Metanephros (tissue), 2 donors: ENCODE results near the gene PHF23. TPM values are rescaled to one million over a fixed set of nuclear protein-coding genes. Genes with fewer than 3 reads are reported as not detected.

ENCODE experiments used
- small RNA-seq: library from RNA; depleted of rRNA; stranded (forward); fragments of <200 nt; gene quantifications from one replicate; pipeline ENCODE3, GENCODE V24; 2014; ENCODE audit warnings: low replicate concordance
- total RNA-seq: library from RNA; depleted of rRNA; stranded (reverse); fragments of >200 nt; gene quantifications from one replicate; pipeline ENCODE4 v1.2.3, GENCODE V29; 2014

PHF23 gene
- total RNA-seq, result 44.4 TPM

GRCh38 chr17:7239091-7240027 lies at the start of gene PHF23:
Gene PHF23, minus strand, starts transcription at chr17:7239457. Its CDS starts 178 bp downstream, at chr17:7239279.

GRCh38 chr17:7281074-7281952 lies 42.1 kb upstream of the PHF23 start, which contains the start of gene SLC2A4:
Gene SLC2A4, plus strand, starts transcription at chr17:7281718. Its CDS starts 217 bp downstream, at chr17:7281935.

GRCh38 chr17:7262192-7262934 lies 23.1 kb upstream of the PHF23 start, which contains the start of gene CLDN7:
Gene CLDN7, minus strand, starts transcription at chr17:7262478. Its CDS starts 435 bp downstream, at chr17:7262043.

GRCh38 chr17:7252176-7253043 lies 13.2 kb upstream of the PHF23 start, which contains the start of gene ELP5:
Gene ELP5, plus strand, starts transcription at chr17:7252215. Its CDS starts 336 bp downstream, at chr17:7252551.

GRCh38 chr17:7251661-7252175 lies 12.5 kb upstream of the PHF23 start, which contains the start of gene CTDNEP1:
Gene CTDNEP1, minus strand, starts transcription at chr17:7251734. Its CDS starts 438 bp downstream, at chr17:7251296.

GRCh38 chr17:7241783-7242716 lies 2.8 kb upstream of the PHF23 start, which contains the start of gene GABARAP:
Gene GABARAP, minus strand, starts transcription at chr17:7242449. Its CDS starts 119 bp downstream, at chr17:7242330.

GRCh38 chr17:7234083-7234951 lies 4.9 kb downstream of the PHF23 start, which contains the start of gene DVL2:
Gene DVL2, minus strand, starts transcription at chr17:7234517. Its CDS starts 255 bp downstream, at chr17:7234262.

GRCh38 chr17:7219812-7220592 lies 19.3 kb downstream of the PHF23 start, which contains the start of the genes ACADVL and DLG4:
Gene ACADVL, plus strand, starts transcription at chr17:7219938. Its CDS starts 47 bp downstream, at chr17:7219985.
Gene DLG4, minus strand, starts transcription at chr17:7219836.

Small RNAs within 50 kb of the gene (small RNA-seq; reads per million reads assigned to genes)
- gene AC120057.4, result not detected
- 12.1 reads per million, percentile 95 among the genes with 10 or more reads in this experiment for gene MIR324
- gene RF00019, result not detected

Other genes starting within 250 kb of the PHF23 start
- 0.64 TPM for gene ALOX12, start 243.4 kb downstream of the PHF23 start, total RNA-seq
- gene RNASEK, start 226.8 kb downstream of the PHF23 start, total RNA-seq, result 96.7 TPM
- 20.3 TPM for gene BCL6B, start 216.4 kb downstream of the PHF23 start, total RNA-seq
- 1.6 TPM for gene SLC16A13, start 203.4 kb downstream of the PHF23 start, total RNA-seq
- 0.41 TPM for gene SLC16A11, start 195.4 kb downstream of the PHF23 start, total RNA-seq
- 4.8 TPM for gene CLEC10A, start 159.2 kb downstream of the PHF23 start, total RNA-seq
- gene ASGR2, start 124.6 kb downstream of the PHF23 start, total RNA-seq, result 2.2 TPM
- gene ASGR1, start 60.1 kb downstream of the PHF23 start, total RNA-seq, result 5.5 TPM
- 36.0 TPM for gene DLG4, start 19.6 kb downstream of the PHF23 start, total RNA-seq
- gene ACADVL, start 19.5 kb downstream of the PHF23 start, total RNA-seq, result 342 TPM
- gene DVL2, start 4.9 kb downstream of the PHF23 start, total RNA-seq, result 73.5 TPM
- 226 TPM for gene GABARAP, start 3.0 kb upstream of the PHF23 start, total RNA-seq
- gene CTDNEP1, start 12.3 kb upstream of the PHF23 start, total RNA-seq, result 77.3 TPM
- 27.2 TPM for gene ELP5, start 12.8 kb upstream of the PHF23 start, total RNA-seq
- gene CLDN7, start 23.0 kb upstream of the PHF23 start, total RNA-seq, result 65.5 TPM
- 19.6 TPM for gene SLC2A4, start 42.3 kb upstream of the PHF23 start, total RNA-seq
- 2.0 TPM for gene YBX2, start 55.2 kb upstream of the PHF23 start, total RNA-seq
- 179 TPM for gene EIF5A, start 68.2 kb upstream of the PHF23 start, total RNA-seq
- gene GPS2, start 75.9 kb upstream of the PHF23 start, total RNA-seq, result 30.4 TPM
- gene NEURL4, start 89.9 kb upstream of the PHF23 start, total RNA-seq, result 31.2 TPM
- 4.8 TPM for gene ACAP1, start 97.1 kb upstream of the PHF23 start, total RNA-seq
- gene KCTD11, start 112.7 kb upstream of the PHF23 start, total RNA-seq, result 7.0 TPM
- gene TMEM95, start 115.7 kb upstream of the PHF23 start, total RNA-seq, result not detected
- 5.5 TPM for gene TNK1, start 141.6 kb upstream of the PHF23 start, total RNA-seq
- gene PLSCR3, start 155.1 kb upstream of the PHF23 start, total RNA-seq, result 23.1 TPM
- 109 TPM for gene TMEM256, start 164.6 kb upstream of the PHF23 start, total RNA-seq
- gene NLGN2, start 168.4 kb upstream of the PHF23 start, total RNA-seq, result 21.3 TPM
- not detected for gene SPEM1, start 180.9 kb upstream of the PHF23 start, total RNA-seq
- gene SPEM2, start 186.2 kb upstream of the PHF23 start, total RNA-seq, result not detected
- gene SPEM3, start 189.4 kb upstream of the PHF23 start, total RNA-seq, result not detected
- 5.0 TPM for gene TMEM102, start 196.0 kb upstream of the PHF23 start, total RNA-seq
- gene FGF11, start 200.1 kb upstream of the PHF23 start, total RNA-seq, result 4.8 TPM
- 21.4 TPM for gene CHRNB1, start 205.6 kb upstream of the PHF23 start, total RNA-seq
- 31.0 TPM for gene ZBTB4, start 240.2 kb upstream of the PHF23 start, total RNA-seq
- not detected for gene SLC35G6, start 242.0 kb upstream of the PHF23 start, total RNA-seq
- 118 TPM for gene POLR2A, start 244.9 kb upstream of the PHF23 start, total RNA-seq